Endothelial cell (in vitro differentiated cells): ENCODE results near the gene SPC24. TPM values are rescaled to one million over a fixed set of nuclear protein-coding genes. Genes with fewer than 3 reads are reported as not detected.
A peak's percentile ranks its signal among the peaks of the same experiment; 100 is the strongest.

ENCODE experiments used
- DNase-seq: peaks from one replicate; pipeline ENCODE4 v3.0.0; 2021; ENCODE audit warnings: low spot score
- H3K27ac Mint-ChIP-seq: one replicate; pipeline ENCODE4 v1.8.0; 2021; ENCODE audit warnings: mixed read lengths, inconsistent platforms; ENCODE audit not compliant: unreplicated experiment
- H3K27me3 Mint-ChIP-seq: one replicate; pipeline ENCODE4 v1.8.0; 2021; ENCODE audit warnings: mild to moderate bottlenecking, moderate library complexity, mixed read lengths, inconsistent platforms; ENCODE audit not compliant: unreplicated experiment
- H3K36me3 Mint-ChIP-seq: one replicate; pipeline ENCODE4 v1.8.0; 2021; ENCODE audit warnings: mild to moderate bottlenecking, low read depth, mixed read lengths, inconsistent platforms; ENCODE audit not compliant: unreplicated experiment
- H3K4me1 Mint-ChIP-seq: one replicate; pipeline ENCODE4 v1.8.0; 2021; ENCODE audit warnings: mild to moderate bottlenecking, mixed read lengths, inconsistent platforms; ENCODE audit not compliant: unreplicated experiment
- H3K4me3 Mint-ChIP-seq: one replicate; pipeline ENCODE4 v1.8.0; 2021; ENCODE audit warnings: mild to moderate bottlenecking, mixed read lengths, inconsistent platforms; ENCODE audit not compliant: unreplicated experiment
- H3K9me3 Mint-ChIP-seq: one replicate; pipeline ENCODE4 v1.8.0; 2021; ENCODE audit warnings: mixed read lengths, inconsistent platforms; ENCODE audit not compliant: unreplicated experiment
- CTCF ChIP-seq: fragments of 200-600 bp; sonication (generic); IDR thresholded peaks from one replicate; pipeline ENCODE4 v1.5.0; 2021; ENCODE audit warnings: antibody characterized with exemption; ENCODE audit not compliant: unreplicated experiment
- total RNA-seq: library from RNA; stranded (reverse); fragmentation: NEBNext Ultra II Directional; extraction: Animal tissue kit (Norgen Biotek cat#: 25700); gene quantifications from one replicate; pipeline ENCODE4 v1.2.1, GENCODE V29; 2021; ENCODE audit not compliant: unreplicated experiment

The SPC24 gene
- total RNA-seq, 1 donor from 2014 or later: 17.0 TPM

- peaks cover 18% of the 10 kb centered on the region for H3K27me3 Mint-ChIP-seq
These were observed 47.1 kb upstream of the SPC24 start for GRCh38 chr19:11202488-11203193.

GRCh38 chr19:11201791-11202190 lies 46.2 kb upstream of the SPC24 start:
- Mint-ChIP-seq H3K4me1 (peaks cover 3% of the 10 kb centered on the region), H3K4me3 (no peak overlapping the region)

More at GRCh38 chr19:11202488-11203193, 47.1 kb upstream of the SPC24 start:
- Mint-ChIP-seq H3K9me3 (no peaks in the 10 kb centered on the region), H3K27ac (no peak overlapping the region), H3K4me1 (peaks cover 3% of the 10 kb centered on the region), H3K4me3 (no peak overlapping the region), H3K36me3 (peaks cover 35% of the 10 kb centered on the region)
- no peak for TF ChIP-seq CTCF
- DNase-seq: no peak

GRCh38 chr19:11200931-11201330 lies 45.3 kb upstream of the SPC24 start:
- H3K36me3 Mint-ChIP-seq: peaks cover 33% of the 10 kb centered on the region
- no peak for TF ChIP-seq CTCF
- no peak for DNase-seq
- no peak overlapping the region for H3K27ac Mint-ChIP-seq
- no peaks in the 10 kb centered on the region for H3K9me3 Mint-ChIP-seq
- peaks cover 18% of the 10 kb centered on the region for H3K27me3 Mint-ChIP-seq
- peaks cover 9% of the 10 kb centered on the region for H3K4me1 Mint-ChIP-seq
- H3K4me3 Mint-ChIP-seq: no peak overlapping the region

More at GRCh38 chr19:11201791-11202190, 46.2 kb upstream of the SPC24 start:
- Mint-ChIP-seq H3K36me3 (peaks cover 35% of the 10 kb centered on the region), H3K9me3 (no peaks in the 10 kb centered on the region), H3K27ac (no peak overlapping the region), H3K27me3 (peaks cover 18% of the 10 kb centered on the region)
- DNase-seq: no peak
- no peak for TF ChIP-seq CTCF

- Mint-ChIP-seq H3K36me3 (peaks cover 33% of the 10 kb centered on the region), H3K4me1 (peaks cover 14% of the 10 kb centered on the region), H3K27ac (no peak overlapping the region), H3K4me3 (no peak overlapping the region), H3K9me3 (no peaks in the 10 kb centered on the region), H3K27me3 (peaks cover 22% of the 10 kb centered on the region)
- DNase-seq: no peak
- TF ChIP-seq CTCF: no peak
These were observed 44.5 kb upstream of the SPC24 start for GRCh38 chr19:11200015-11200574.

GRCh38 chr19:11199517-11199916 lies 43.9 kb upstream of the SPC24 start:
- H3K4me1 Mint-ChIP-seq: peaks cover 14% of the 10 kb centered on the region

More at GRCh38 chr19:11199517-11199916, 43.9 kb upstream of the SPC24 start:
- no peaks in the 10 kb centered on the region for H3K9me3 Mint-ChIP-seq
- peaks cover 27% of the 10 kb centered on the region for H3K36me3 Mint-ChIP-seq
- H3K4me3 Mint-ChIP-seq: peak overlapping the region; percentile 43
- no peak overlapping the region for H3K27ac Mint-ChIP-seq
- TF ChIP-seq CTCF: no peak
- H3K27me3 Mint-ChIP-seq: peaks cover 21% of the 10 kb centered on the region
- no peak for DNase-seq
